K562 (cell line): ENCODE results near the gene RYR3. TPM values are rescaled to one million over a fixed set of nuclear protein-coding genes. Genes with fewer than 3 reads are reported as not detected.

Experiments
- ATAC-seq: fragments of 200-7000 bp; cut with Tn5 transposase; 3 replicates; pipeline ENCODE4 v1.9.1; 2020; ENCODE audit warnings: moderate library complexity
- BruUV-seq: library from RNA; stranded (reverse); fragments of 400-500 nt; replicated peaks from 2 replicates; lab custom pipeline; 2021; lab: Mats Ljungman, UMichigan
- CTCF ChIA-PET: fragments of 300-600 bp; formaldehyde crosslinking; extraction: SDS; loops from one replicate; lab custom pipeline; 2021; ENCODE audit warnings: low intra/inter-chr PET ratio; lab: Yijun Ruan, JAX
- POLR2A ChIA-PET: fragments of 300-600, 350-650 bp; sonication (Branson Sonifier 250); formaldehyde crosslinking; extraction: SDS; loops from one replicate; lab custom pipeline; 2021; ENCODE audit warnings: antibody characterized with exemption, inconsistent platforms; lab: Yijun Ruan, JAX
- DNase-seq, 4 experiments: peaks; one replicate each; pipeline versions ENCODE4 v3.0.0 to v3.0.0-alpha.2; 2011 to 2018; ENCODE audit warnings: low spot score in 3 of 4, mixed read lengths in 3 of 4; ENCODE audit errors: extremely low read depth in 1 of 4
- FAIRE-seq: peaks from 2 replicates; lab custom pipeline; 2011; peaks lifted over from hg19 to GRCh38; lab: Jason Lieb, UNC
- H2AFZ ChIP-seq: 2 replicates; pipeline ENCODE4 v1.6.0; 2011; ENCODE audit warnings: low read depth, low read length, control low read depth, inconsistent platforms
- H3K27ac ChIP-seq: fragments of 200-600 bp; 3 replicates; pipeline ENCODE4 v1.8.0; 2011; ENCODE audit warnings: low read depth, mild to moderate bottlenecking, control low read depth, inconsistent platforms, low read length, moderate library complexity, mixed read lengths; ENCODE audit errors: extremely low read depth
- H3K27me3 ChIP-seq, 2 experiments: fragments of 300-600 bp in 1 of 2; 2 replicates in 1 of 2; 3 replicates in 1 of 2; pipeline versions ENCODE4 v1.6.0 to v1.8.0; 2011; ENCODE audit warnings: inconsistent platforms in 2 of 2, low read length in 2 of 2, mild to moderate bottlenecking in 1 of 2, mixed read lengths in 1 of 2, moderate library complexity in 1 of 2; ENCODE audit not compliant: control insufficient read depth in 2 of 2, insufficient read depth in 2 of 2
- H3K36me3 ChIP-seq: fragments of 300-600 bp; 3 replicates; pipeline ENCODE4 v1.8.0; 2011; ENCODE audit warnings: mild to moderate bottlenecking, low read length, inconsistent platforms; ENCODE audit not compliant: control insufficient read depth, insufficient read depth
- H3K4me1 ChIP-seq, 2 experiments: fragments of 200-600 bp in 1 of 2; replicated peaks in 1 of 2; 2 replicates in 1 of 2; 3 replicates in 1 of 2; pipeline versions ENCODE4 v1.5.1 to v1.8.0; 2011; ENCODE audit warnings: inconsistent platforms in 2 of 2, low read length in 2 of 2, mild to moderate bottlenecking in 1 of 2, mixed read lengths in 1 of 2, moderate library complexity in 1 of 2; ENCODE audit not compliant: control insufficient read depth in 2 of 2, insufficient read depth in 2 of 2
- H3K4me2 ChIP-seq: 2 replicates; pipeline ENCODE4 v1.6.1; 2011; ENCODE audit warnings: low read length, control low read depth, inconsistent platforms, mixed read lengths; ENCODE audit not compliant: insufficient read depth
- H3K4me3 ChIP-seq: fragments of 200-600 bp; sonication (generic), shearing (Covaris generic); 2 replicates; pipeline ENCODE4 v1.5.1; 2016; ENCODE audit warnings: control low read depth, inconsistent platforms
- H3K79me2 ChIP-seq: fragments of 200-600 bp; 3 replicates; pipeline ENCODE4 v1.8.0; 2011; ENCODE audit warnings: low read length, inconsistent platforms; ENCODE audit not compliant: control insufficient read depth, insufficient read depth
- H3K9ac ChIP-seq, 2 experiments: 2 replicates each; pipeline versions ENCODE4 v1.6.0 to v1.6.1; 2011; ENCODE audit warnings: low read depth in 2 of 2, low read length in 2 of 2, control low read depth in 1 of 2, inconsistent platforms in 1 of 2, mild to moderate bottlenecking in 1 of 2, mixed read lengths in 1 of 2; ENCODE audit not compliant: insufficient read depth in 1 of 2
- H3K9me1 ChIP-seq: one replicate; pipeline ENCODE4 v1.6.0; 2011; ENCODE audit warnings: inconsistent platforms, mild to moderate bottlenecking, low read length, moderate library complexity; ENCODE audit not compliant: control insufficient read depth, insufficient read depth
- H3K9me3 ChIP-seq: replicated peaks from 2 replicates; pipeline ENCODE4 v1.5.1; 2011; ENCODE audit warnings: low read depth, low read length, inconsistent platforms; ENCODE audit not compliant: control insufficient read depth, insufficient read depth
- H4K20me1 ChIP-seq: replicated peaks from 2 replicates; pipeline ENCODE4 v1.6.1; 2011; ENCODE audit warnings: low read length, inconsistent platforms, mixed read lengths; ENCODE audit not compliant: control insufficient read depth, insufficient read depth
- BACH1 ChIP-seq: fragments of 200-800 bp; sonication (Bioruptor generic); IDR thresholded peaks from 2 replicates; pipeline ENCODE4 v1.6.1; 2016; ENCODE audit warnings: missing genetic modification characterization, missing compliant biosample characterization
- FOXK1 ChIP-seq: sonication (generic); formaldehyde crosslinking; IDR thresholded peaks from 2 replicates; pipeline ENCODE4 v1.8.0; 2022; ENCODE audit warnings: missing genetic modification reagents, mild to moderate bottlenecking, borderline replicate concordance
- GTF2A2 ChIP-seq: IDR thresholded peaks from 2 replicates; pipeline ENCODE4 v1.6.1; 2016; ENCODE audit warnings: mild to moderate bottlenecking, missing genetic modification characterization, missing compliant biosample characterization
- HDAC2 ChIP-seq: fragments of 450-650 bp; IDR thresholded peaks from 2 replicates; pipeline ENCODE4 v1.6.1; 2016; ENCODE audit warnings: mild to moderate bottlenecking
- HNRNPLL ChIP-seq: fragments of 200-400 bp; formaldehyde crosslinking; IDR thresholded peaks from 2 replicates; pipeline ENCODE4 v1.6.1; 2017; ENCODE audit warnings: low read length, low read depth, mild to moderate bottlenecking; ENCODE audit not compliant: poor library complexity, severe bottlenecking
- MCM3 ChIP-seq: fragments of 450-650 bp; IDR thresholded peaks from 2 replicates; pipeline ENCODE4 v1.6.1; 2016
- MCM5 ChIP-seq: fragments of 450-650 bp; IDR thresholded peaks from 2 replicates; pipeline ENCODE4 v1.6.1; 2016; ENCODE audit warnings: low read depth
- NCOA2 ChIP-seq, 2 experiments: fragments of 450-650 bp; IDR thresholded peaks; 2 replicates each; pipeline ENCODE4 v1.6.1; 2018; ENCODE audit warnings: mild to moderate bottlenecking in 2 of 2, moderate library complexity in 1 of 2; ENCODE audit not compliant: partially characterized antibody in 2 of 2
- NCOA4 ChIP-seq: fragments of 450-650 bp; IDR thresholded peaks from 2 replicates; pipeline ENCODE4 v1.6.1; 2018; ENCODE audit warnings: mild to moderate bottlenecking; ENCODE audit not compliant: partially characterized antibody
- NELFE ChIP-seq: IDR thresholded peaks from 2 replicates; pipeline ENCODE4 v1.6.1; 2011; ENCODE audit warnings: mild to moderate bottlenecking; ENCODE audit not compliant: insufficient read depth, insufficient read length
- NR2C1 ChIP-seq, 2 experiments: fragments of 450-650 bp; IDR thresholded peaks; 2 replicates each; pipeline ENCODE4 v1.6.1; 2017; ENCODE audit warnings: mild to moderate bottlenecking in 2 of 2, antibody characterized with exemption in 1 of 2, inconsistent platforms in 1 of 2, missing compliant biosample characterization in 1 of 2, missing genetic modification characterization in 1 of 2
- RFX1 ChIP-seq: fragments of 450-650 bp; IDR thresholded peaks from 2 replicates; pipeline ENCODE4 v1.6.1; 2016; ENCODE audit warnings: mild to moderate bottlenecking, moderate library complexity
- TCF7L2 ChIP-seq: fragments of 150-350 bp; IDR thresholded peaks from 2 replicates; pipeline ENCODE4 v1.6.1; 2016; ENCODE audit warnings: low read depth, mild to moderate bottlenecking, low read length, moderate library complexity
- U2AF1 ChIP-seq: fragments of 200-400 bp; formaldehyde crosslinking; optimal IDR thresholded peaks from 2 replicates; pipeline ENCODE3; 2017; ENCODE audit warnings: mild to moderate bottlenecking, low read depth, low read length, moderate library complexity
- ZC3H8 ChIP-seq: fragments of 450-650 bp; IDR thresholded peaks from 2 replicates; pipeline ENCODE4 v1.6.1; 2017
- ZNF124 ChIP-seq: sonication (generic); formaldehyde crosslinking; IDR thresholded peaks from 2 replicates; pipeline ENCODE4 v1.8.1; 2022; ENCODE audit warnings: missing genetic modification reagents
- ZNF174 ChIP-seq: fragments of 250-450 bp; sonication (Bioruptor Pico); IDR thresholded peaks from 2 replicates; pipeline ENCODE4 v1.4.0; 2020; ENCODE audit warnings: mild to moderate bottlenecking
- ZSCAN29 ChIP-seq: fragments of 450-650 bp; IDR thresholded peaks from 2 replicates; pipeline ENCODE4 v1.6.1; 2017
- WGBS: fragments of 100-300 bp; shearing (Covaris generic); methylation state at CpG from one replicate; pipeline ENCODE4 v1.1.6; 2016; ENCODE audit warnings: low coverage, mixed read lengths; ENCODE audit not compliant: insufficient coverage; ENCODE audit errors: missing lambda C conversion rate; 5-methylcytosine and 5-hydroxymethylcytosine counted together
- in situ Hi-C: fragments of 300-500 bp; cut with MboI; formaldehyde crosslinking; loops from 4 replicates; pipeline ENCODE4 v1.15.0; 2018; ENCODE audit warnings: inconsistent platforms, mixed read lengths
- intact Hi-C: fragments of 100-400 bp; cut with micrococcal nuclease; formaldehyde crosslinking; loops from 2 replicates; pipeline ENCODE4 v1.14.2; 2022
- polyA plus RNA-seq, 8 experiments: library from polyadenylated mRNA; depleted of rRNA in 4 of 8; stranded (reverse) in 5 of 8; unstranded in 3 of 8; fragments of >200 nt; fragmentation: Nextera tagmentation in 2 of 8; fragmentation: Illumina TruSeq in 1 of 8; extraction: Ambion mirVana in 2 of 8; extraction: Trizol in 1 of 8; gene quantifications; 2 replicates each; pipeline versions ENCODE4 v1.2.1 to v1.2.3, GENCODE V29; 2011 to 2014; ENCODE audit warnings: inconsistent platforms in 1 of 8, missing spikeins in 1 of 8
- total RNA-seq, 7 experiments: library from RNA; depleted of rRNA in 6 of 7; stranded (reverse); fragments of >200 nt in 6 of 7; fragmentation: Illumina TruSeq in 2 of 7; extraction: Trizol in 2 of 7; gene quantifications; 2 replicates each; pipeline versions ENCODE4 v1.2.1 to v1.2.3, GENCODE V29; 2011 to 2021; ENCODE audit warnings: low replicate concordance in 1 of 7
- TF ChIP-seq, protein P1 (sequence below): fragments of 250-450 bp; sonication (Bioruptor Pico); IDR thresholded peaks from 2 replicates; pipeline ENCODE4 v1.8.0; 2022; ENCODE audit warnings: moderate library complexity, mild to moderate bottlenecking, inconsistent platforms
- TF ChIP-seq, protein P2 (sequence below): fragments of 200-800 bp; sonication (Bioruptor generic); IDR thresholded peaks from 2 replicates; pipeline ENCODE4 v1.6.1; 2016; ENCODE audit warnings: missing genetic modification characterization, missing compliant biosample characterization

RYR3 gene
- total and polyA plus RNA-seq, 9 of the 15 experiments (the other 6 are each of a cell fraction or from before 2014, with no cell fraction given), result 0.04 TPM; not detected in 8

DNA sequence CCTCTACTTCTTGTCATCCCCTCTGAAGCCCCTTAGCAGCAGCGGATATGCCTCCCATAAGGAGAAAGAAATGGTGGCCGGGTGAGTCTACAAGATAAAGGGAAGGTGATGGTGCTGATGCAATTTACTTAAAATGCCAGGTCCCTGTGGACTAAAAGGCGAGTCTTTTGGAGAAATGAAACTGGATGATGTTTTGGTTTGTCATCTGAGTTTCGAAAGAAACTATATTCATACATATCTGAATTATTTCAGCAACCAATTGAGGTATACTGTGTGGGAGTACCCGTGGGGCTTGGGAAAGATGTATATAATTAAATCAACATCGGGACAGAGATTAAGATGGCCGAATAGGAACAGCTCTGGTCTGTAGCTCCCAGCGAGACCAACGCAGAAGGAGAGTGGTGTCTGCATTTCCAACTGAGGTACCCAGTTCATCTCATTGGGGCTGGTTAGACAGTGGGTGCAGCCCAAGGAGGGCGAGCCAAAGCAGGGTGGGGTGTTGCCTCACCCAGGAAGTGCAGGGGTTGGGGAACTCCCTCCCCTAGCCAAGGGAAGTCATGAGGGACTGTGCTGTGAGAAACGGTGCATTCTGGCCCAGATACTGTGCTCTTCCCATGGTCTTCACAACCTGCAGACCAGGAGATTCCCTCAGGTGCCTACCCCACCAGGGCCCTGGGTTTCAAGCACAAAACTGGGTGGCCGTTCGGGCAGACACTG lies 446.9 kb downstream of the RYR3 start:
- under 1% methylated on average over 13 of the region's 13 CpGs for WGBS
- Histone ChIP-seq H4K20me1 (no peaks in the 10 kb centered on the region), H3K27me3 (peaks cover 0 to 9% of the 10 kb centered on the region in 2 experiments; a peak in 3 of 5 replicates), H3K9me3 (no peaks in the 10 kb centered on the region), H3K9ac (no peak overlapping the region), H3K4me2 (no peak overlapping the region), H3K9me1 (no peaks in the 10 kb centered on the region), H3K36me3 (no peaks in the 10 kb centered on the region), H3K4me1 (no peaks in the 10 kb centered on the region), H3K4me3 (no peak overlapping the region), H3K79me2 (no peaks in the 10 kb centered on the region), H2AFZ (no peak overlapping the region), H3K27ac (no peak overlapping the region)
- DNase-seq (no peak), FAIRE-seq (no peak), ATAC-seq (no peak)
- ChIA-PET CTCF (no interaction called here), POLR2A (interaction anchor here (0.9 kb wide), 1 partner anchor 8 kb away, joined by 3 read pairs; no protein-coding TSS in a partner anchor)
- in situ Hi-C loops (no loop called here), intact Hi-C loops (no loop called here)
- no TSS peak for BruUV-seq
- no peak for TF ChIP-seq ZNF124 (CRISPR knock-in tag)
- TF ChIP-seq GTF2A2 (tag), result no peak
- no peak for TF ChIP-seq MCM3
- no peak for TF ChIP-seq U2AF1
- TF ChIP-seq HNRNPLL, result no peak
- no peak for TF ChIP-seq BACH1 (tag)
- no peak for TF ChIP-seq MCM5
- TF ChIP-seq, protein P1, sequence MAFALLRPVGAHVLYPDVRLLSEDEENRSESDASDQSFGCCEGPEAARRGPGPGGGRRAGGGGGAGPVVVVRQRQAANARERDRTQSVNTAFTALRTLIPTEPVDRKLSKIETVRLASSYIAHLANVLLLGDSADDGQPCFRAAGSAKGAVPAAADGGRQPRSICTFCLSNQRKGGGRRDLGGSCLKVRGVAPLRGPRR (CRISPR knock-in tag), result no peak
- TF ChIP-seq, protein P2, sequence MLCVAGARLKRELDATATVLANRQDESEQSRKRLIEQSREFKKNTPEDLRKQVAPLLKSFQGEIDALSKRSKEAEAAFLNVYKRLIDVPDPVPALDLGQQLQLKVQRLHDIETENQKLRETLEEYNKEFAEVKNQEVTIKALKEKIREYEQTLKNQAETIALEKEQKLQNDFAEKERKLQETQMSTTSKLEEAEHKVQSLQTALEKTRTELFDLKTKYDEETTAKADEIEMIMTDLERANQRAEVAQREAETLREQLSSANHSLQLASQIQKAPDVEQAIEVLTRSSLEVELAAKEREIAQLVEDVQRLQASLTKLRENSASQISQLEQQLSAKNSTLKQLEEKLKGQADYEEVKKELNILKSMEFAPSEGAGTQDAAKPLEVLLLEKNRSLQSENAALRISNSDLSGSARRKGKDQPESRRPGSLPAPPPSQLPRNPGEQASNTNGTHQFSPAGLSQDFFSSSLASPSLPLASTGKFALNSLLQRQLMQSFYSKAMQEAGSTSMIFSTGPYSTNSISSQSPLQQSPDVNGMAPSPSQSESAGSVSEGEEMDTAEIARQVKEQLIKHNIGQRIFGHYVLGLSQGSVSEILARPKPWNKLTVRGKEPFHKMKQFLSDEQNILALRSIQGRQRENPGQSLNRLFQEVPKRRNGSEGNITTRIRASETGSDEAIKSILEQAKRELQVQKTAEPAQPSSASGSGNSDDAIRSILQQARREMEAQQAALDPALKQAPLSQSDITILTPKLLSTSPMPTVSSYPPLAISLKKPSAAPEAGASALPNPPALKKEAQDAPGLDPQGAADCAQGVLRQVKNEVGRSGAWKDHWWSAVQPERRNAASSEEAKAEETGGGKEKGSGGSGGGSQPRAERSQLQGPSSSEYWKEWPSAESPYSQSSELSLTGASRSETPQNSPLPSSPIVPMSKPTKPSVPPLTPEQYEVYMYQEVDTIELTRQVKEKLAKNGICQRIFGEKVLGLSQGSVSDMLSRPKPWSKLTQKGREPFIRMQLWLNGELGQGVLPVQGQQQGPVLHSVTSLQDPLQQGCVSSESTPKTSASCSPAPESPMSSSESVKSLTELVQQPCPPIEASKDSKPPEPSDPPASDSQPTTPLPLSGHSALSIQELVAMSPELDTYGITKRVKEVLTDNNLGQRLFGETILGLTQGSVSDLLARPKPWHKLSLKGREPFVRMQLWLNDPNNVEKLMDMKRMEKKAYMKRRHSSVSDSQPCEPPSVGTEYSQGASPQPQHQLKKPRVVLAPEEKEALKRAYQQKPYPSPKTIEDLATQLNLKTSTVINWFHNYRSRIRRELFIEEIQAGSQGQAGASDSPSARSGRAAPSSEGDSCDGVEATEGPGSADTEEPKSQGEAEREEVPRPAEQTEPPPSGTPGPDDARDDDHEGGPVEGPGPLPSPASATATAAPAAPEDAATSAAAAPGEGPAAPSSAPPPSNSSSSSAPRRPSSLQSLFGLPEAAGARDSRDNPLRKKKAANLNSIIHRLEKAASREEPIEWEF (CRISPR knock-in tag), result no peak
- TF ChIP-seq FOXK1 (CRISPR knock-in tag), result no peak
- no peak for TF ChIP-seq TCF7L2
- TF ChIP-seq HDAC2, result no peak
- no peak for TF ChIP-seq NR2C1 (IDR thresholded peaks at IDR 0.05)
- TF ChIP-seq NR2C1 (tag; IDR thresholded peaks at IDR 0.05), result no peak
- TF ChIP-seq ZC3H8, result no peak
- no peak for TF ChIP-seq RFX1
- TF ChIP-seq NCOA4, result no peak
- TF ChIP-seq ZSCAN29, result no peak
- TF ChIP-seq ZNF174 (CRISPR knock-in tag), result no peak
- TF ChIP-seq NCOA2 (IDR thresholded peaks at IDR 0.05; ENCODE audit: partially characterized antibody in 2 of 2), result no peak
- no peak for TF ChIP-seq NELFE
